Nephron (organoid): Measurements from ENCODE around the gene KRTAP4-11.
A peak's percentile ranks its signal among the peaks of the same experiment; 100 is the strongest.
"Not testable (repeated sequence)": the region's sequence is repeated elsewhere in the genome, so short reads cannot be mapped to it uniquely, and the experiment has no call there.

Experiments
- H3K27ac Mint-ChIP-seq, 3 experiments: 2 replicates each; pipeline ENCODE4 v1.8.0; 2020; ENCODE audit warnings: mixed read lengths in 3 of 3, mild to moderate bottlenecking in 2 of 3, moderate library complexity in 1 of 3
- H3K27me3 Mint-ChIP-seq: 2 replicates; pipeline ENCODE4 v1.8.0; 2021; ENCODE audit warnings: low read depth, mild to moderate bottlenecking, moderate library complexity, mixed read lengths
- H3K36me3 Mint-ChIP-seq: 2 replicates; pipeline ENCODE4 v1.8.0; 2020; ENCODE audit warnings: low read depth, mixed read lengths
- H3K4me1 Mint-ChIP-seq: 2 replicates; pipeline ENCODE4 v1.8.0; 2020; ENCODE audit warnings: mixed read lengths
- H3K4me3 Mint-ChIP-seq, 3 experiments: 2 replicates each; pipeline ENCODE4 v1.8.0; 2020; ENCODE audit warnings: mild to moderate bottlenecking in 3 of 3, mixed read lengths in 3 of 3, moderate library complexity in 2 of 3
- H3K9me3 Mint-ChIP-seq: 2 replicates; pipeline ENCODE4 v1.8.0; 2020; ENCODE audit warnings: mixed read lengths
- CTCF ChIP-seq, 3 experiments: fragments of 200-600 bp; sonication (generic); IDR thresholded peaks; one replicate each; pipeline ENCODE4 v1.5.0; 2021; ENCODE audit warnings: antibody characterized with exemption in 3 of 3; ENCODE audit not compliant: unreplicated experiment in 3 of 3

KRTAP4-11 gene

GRCh38 chr17:41126412-41126811 lies 8.2 kb upstream of the KRTAP4-11 start:
- Mint-ChIP-seq H3K4me3 (no peak overlapping the region), H3K4me1 (no peaks in the 10 kb centered on the region), H3K27me3 (peaks cover 11% of the 10 kb centered on the region), H3K9me3 (peaks cover 3% of the 10 kb centered on the region), H3K36me3 (no peaks in the 10 kb centered on the region), H3K27ac (no peak overlapping the region)
- no peak for TF ChIP-seq CTCF (IDR thresholded peaks at IDR 0.05; ENCODE audit: unreplicated experiment in 3 of 3)

- no peak overlapping the region for H3K27ac Mint-ChIP-seq
- H3K4me1 Mint-ChIP-seq = peaks cover 2% of the 10 kb centered on the region
- H3K27me3 Mint-ChIP-seq = peaks cover 9% of the 10 kb centered on the region
- H3K9me3 Mint-ChIP-seq = peaks cover 3% of the 10 kb centered on the region
- TF ChIP-seq CTCF (IDR thresholded peaks at IDR 0.05; ENCODE audit: unreplicated experiment in 3 of 3) = no peak
- H3K36me3 Mint-ChIP-seq = no peaks in the 10 kb centered on the region
- H3K4me3 Mint-ChIP-seq = no peak overlapping the region
These were observed 6.9 kb upstream of the KRTAP4-11 start for GRCh38 chr17:41125064-41125463.

- not testable (repeated sequence) for H3K36me3 Mint-ChIP-seq, H3K9me3 Mint-ChIP-seq, H3K27me3 Mint-ChIP-seq, H3K4me3 Mint-ChIP-seq, H3K27ac Mint-ChIP-seq, H3K4me1 Mint-ChIP-seq
These were observed 5.8 kb upstream of the KRTAP4-11 start, which contains the start of gene KRTAP4-12 for GRCh38 chr17:41123991-41124371. Gene KRTAP4-12, minus strand, starts transcription at chr17:41124182. Its CDS starts 60 bp downstream, at chr17:41124122.

- not testable (repeated sequence) for H3K9me3 Mint-ChIP-seq, H3K4me3 Mint-ChIP-seq, H3K27ac Mint-ChIP-seq, H3K4me1 Mint-ChIP-seq, H3K27me3 Mint-ChIP-seq, H3K36me3 Mint-ChIP-seq
These were observed 5.3 kb upstream of the KRTAP4-11 start for GRCh38 chr17:41123292-41123990.

- Mint-ChIP-seq H3K27me3 (peaks cover 11% of the 10 kb centered on the region), H3K4me3 (no peak overlapping the region), H3K4me1 (peaks cover 16% of the 10 kb centered on the region), H3K27ac (no peak overlapping the region), H3K9me3 (peaks cover 6% of the 10 kb centered on the region), H3K36me3 (no peaks in the 10 kb centered on the region)
- TF ChIP-seq CTCF (IDR thresholded peaks at IDR 0.05; ENCODE audit: unreplicated experiment in 3 of 3) = no peak
These were observed 3.6 kb upstream of the KRTAP4-11 start for GRCh38 chr17:41121742-41122141.

GRCh38 chr17:41119696-41120690 lies 1.8 kb upstream of the KRTAP4-11 start:
- H3K9me3 Mint-ChIP-seq, H3K36me3 Mint-ChIP-seq: not testable (repeated sequence)
- Mint-ChIP-seq H3K4me1 (peaks cover 16% of the 10 kb centered on the region), H3K27ac (peak overlapping the region; percentile 28 to 73 (median 31)), H3K4me3 (peak overlapping the region in 1 of 3 experiments; percentile 39), H3K27me3 (peaks cover 11% of the 10 kb centered on the region)

GRCh38 chr17:41118721-41119120 lies 548 bp upstream of the KRTAP4-11 start:
- Mint-ChIP-seq H3K9me3 (peaks cover 7% of the 10 kb centered on the region), H3K4me3 (no peak overlapping the region), H3K36me3 (no peaks in the 10 kb centered on the region), H3K27ac (no peak overlapping the region), H3K27me3 (peaks cover 7% of the 10 kb centered on the region), H3K4me1 (peaks cover 16% of the 10 kb centered on the region)
- TF ChIP-seq CTCF (IDR thresholded peaks at IDR 0.05; ENCODE audit: unreplicated experiment in 3 of 3) = no peak
